Stromal cell of bone marrow (primary cell): Measurements from ENCODE around the gene MAP7D1.

ENCODE experiments used
- DNase-seq: peaks from one replicate; pipeline ENCODE4 v3.0.0-alpha.2; 2012; ENCODE audit warnings: low read depth

MAP7D1 gene

GRCh38 chr1:36155408-36156328, at the start of gene MAP7D1:
TSS of gene MAP7D1 (plus strand) at chr1:36156160. CDS start at chr1:36156418, 258 bp downstream.
- peak; percentile 73 for DNase-seq

GRCh38 chr1:36106269-36106668, 49.7 kb upstream of the MAP7D1 start:
- no peak for DNase-seq

- no peak for DNase-seq
Measured at GRCh38 chr1:36107394-36107793, 48.6 kb upstream of the MAP7D1 start.

- DNase-seq = peak; percentile 57
Measured at GRCh38 chr1:36108314-36108713, 47.6 kb upstream of the MAP7D1 start.

GRCh38 chr1:36109041-36109679, 46.8 kb upstream of the MAP7D1 start:
- peak; percentile 49 for DNase-seq

GRCh38 chr1:36111151-36111550, 44.8 kb upstream of the MAP7D1 start:
- DNase-seq = no peak

- no peak for DNase-seq
Measured at GRCh38 chr1:36112823-36113222, 43.1 kb upstream of the MAP7D1 start.

- no peak for DNase-seq
Measured at GRCh38 chr1:36114371-36114770, 41.6 kb upstream of the MAP7D1 start.

- no peak for DNase-seq
Measured at GRCh38 chr1:36115200-36115669, 40.7 kb upstream of the MAP7D1 start.

- DNase-seq = no peak
Measured at GRCh38 chr1:36115931-36116330, 40.0 kb upstream of the MAP7D1 start.

- DNase-seq = no peak
Measured at GRCh38 chr1:36116901-36117300, 39.1 kb upstream of the MAP7D1 start.

GRCh38 chr1:36118447-36119204, 37.3 kb upstream of the MAP7D1 start:
- DNase-seq = no peak

GRCh38 chr1:36119456-36119855, 36.5 kb upstream of the MAP7D1 start:
- DNase-seq = no peak

- DNase-seq = no peak
Measured at GRCh38 chr1:36122062-36123030, 33.6 kb upstream of the MAP7D1 start.

- no peak for DNase-seq
Measured at GRCh38 chr1:36123356-36123755, 32.6 kb upstream of the MAP7D1 start.

GRCh38 chr1:36124404-36125128, 31.4 kb upstream of the MAP7D1 start:
- DNase-seq = no peak

- DNase-seq = no peak
Measured at GRCh38 chr1:36125129-36125991, 30.6 kb upstream of the MAP7D1 start, which contains the start of gene COL8A2. TSS of gene COL8A2 (minus strand) at chr1:36125222. CDS start at chr1:36100242, 24,980 bp downstream.

GRCh38 chr1:36126005-36126716, 29.8 kb upstream of the MAP7D1 start:
- no peak for DNase-seq
